ENCODE results near the gene EIF4G3. TPM values are rescaled to one million over a fixed set of nuclear protein-coding genes. Genes with fewer than 3 reads are reported as not detected.

Gene EIF4G3
- total RNA-seq, 2 donors from 2014 or later = 70.3 to 70.5 TPM

GRCh38 chr1:20896826-20897225, 279.9 kb downstream of the EIF4G3 start:
- intact Hi-C loops (cut with DNase I) = no loop called here
- DNase-seq = no peak
- TF ChIP-seq CTCF (IDR thresholded peaks at IDR 0.05) = no peak
- H3K9me3 ChIP-seq = no peaks in the 10 kb centered on the region
- H3K27me3 ChIP-seq = no peaks in the 10 kb centered on the region
- no peaks in the 10 kb centered on the region for H3K4me1 ChIP-seq
- no peak overlapping the region for H3K4me3 ChIP-seq
- H3K9ac ChIP-seq (ENCODE audit: low read depth in 2 of 2, low read length in 2 of 2) = no peak overlapping the region
- no peak overlapping the region for H3K27ac ChIP-seq
- H3K36me3 ChIP-seq = no peaks in the 10 kb centered on the region

GRCh38 chr1:20893931-20894330, 282.8 kb downstream of the EIF4G3 start:
- H3K4me1 ChIP-seq = no peaks in the 10 kb centered on the region
- no peak for TF ChIP-seq CTCF (IDR thresholded peaks at IDR 0.05)
- no peaks in the 10 kb centered on the region for H3K27me3 ChIP-seq
- H3K27ac ChIP-seq = no peak overlapping the region
- H3K36me3 ChIP-seq = no peaks in the 10 kb centered on the region
- H3K9ac ChIP-seq (ENCODE audit: low read depth in 2 of 2, low read length in 2 of 2) = no peak overlapping the region
- H3K4me3 ChIP-seq = no peak overlapping the region
- no peaks in the 10 kb centered on the region for H3K9me3 ChIP-seq
- intact Hi-C loops (cut with DNase I) = no loop called here
- DNase-seq = no peak

GRCh38 chr1:20891091-20891490, 285.6 kb downstream of the EIF4G3 start:
- no peak overlapping the region for H3K4me3 ChIP-seq
- TF ChIP-seq CTCF (IDR thresholded peaks at IDR 0.05) = no peak
- H3K9ac ChIP-seq (ENCODE audit: low read depth in 2 of 2, low read length in 2 of 2) = no peak overlapping the region
- no peak overlapping the region for H3K27ac ChIP-seq
- no peaks in the 10 kb centered on the region for H3K9me3 ChIP-seq
- H3K4me1 ChIP-seq = no peaks in the 10 kb centered on the region
- no peak for DNase-seq
- intact Hi-C loops (cut with DNase I) = no loop called here
- H3K36me3 ChIP-seq = no peaks in the 10 kb centered on the region
- no peaks in the 10 kb centered on the region for H3K27me3 ChIP-seq

GRCh38 chr1:20887246-20887645, 289.5 kb downstream of the EIF4G3 start:
- no peak for TF ChIP-seq CTCF (IDR thresholded peaks at IDR 0.05)
- Histone ChIP-seq H3K9me3 (no peaks in the 10 kb centered on the region), H3K9ac (ENCODE audit: low read depth in 2 of 2, low read length in 2 of 2) (no peak overlapping the region), H3K4me1 (no peaks in the 10 kb centered on the region), H3K27me3 (no peaks in the 10 kb centered on the region), H3K27ac (no peak overlapping the region), H3K36me3 (no peaks in the 10 kb centered on the region), H3K4me3 (no peak overlapping the region)
- DNase-seq = no peak
- intact Hi-C loops (cut with DNase I) = no loop called here

GRCh38 chr1:20885121-20885520, 291.6 kb downstream of the EIF4G3 start:
- no peak overlapping the region for H3K27ac ChIP-seq
- no peaks in the 10 kb centered on the region for H3K27me3 ChIP-seq
- no peaks in the 10 kb centered on the region for H3K4me1 ChIP-seq
- no peaks in the 10 kb centered on the region for H3K36me3 ChIP-seq
- intact Hi-C loops (cut with DNase I) = no loop called here
- TF ChIP-seq CTCF (IDR thresholded peaks at IDR 0.05) = no peak
- DNase-seq = no peak
- no peak overlapping the region for H3K9ac ChIP-seq (ENCODE audit: low read depth in 2 of 2, low read length in 2 of 2)
- H3K9me3 ChIP-seq = no peaks in the 10 kb centered on the region
- H3K4me3 ChIP-seq = no peak overlapping the region

- Histone ChIP-seq H3K4me1 (no peaks in the 10 kb centered on the region), H3K9me3 (no peaks in the 10 kb centered on the region), H3K4me3 (no peak overlapping the region), H3K27me3 (no peaks in the 10 kb centered on the region), H3K36me3 (no peaks in the 10 kb centered on the region), H3K9ac (ENCODE audit: low read depth in 2 of 2, low read length in 2 of 2) (no peak overlapping the region), H3K27ac (no peak overlapping the region)
- intact Hi-C loops (cut with DNase I) = no loop called here
- no peak for TF ChIP-seq CTCF (IDR thresholded peaks at IDR 0.05)
- no peak for DNase-seq
These were observed 292.2 kb downstream of the EIF4G3 start for GRCh38 chr1:20884513-20884912.
